GM19455 (cell line): ENCODE results near the gene CDC42BPB.
"Not testable (repeated sequence)": the region's sequence is repeated elsewhere in the genome, so short reads cannot be mapped to it uniquely, and the experiment has no call there.

Experiments used
- ATAC-seq: cut with Tn5 transposase; IDR thresholded peaks from one replicate; pipeline ENCODE4 v1.9.1; 2021; ENCODE audit not compliant: unreplicated experiment

The CDC42BPB gene

GRCh38 chr14:102903889-102904512 is 153.3 kb downstream of the CDC42BPB start:
- no peak for ATAC-seq

DNA sequence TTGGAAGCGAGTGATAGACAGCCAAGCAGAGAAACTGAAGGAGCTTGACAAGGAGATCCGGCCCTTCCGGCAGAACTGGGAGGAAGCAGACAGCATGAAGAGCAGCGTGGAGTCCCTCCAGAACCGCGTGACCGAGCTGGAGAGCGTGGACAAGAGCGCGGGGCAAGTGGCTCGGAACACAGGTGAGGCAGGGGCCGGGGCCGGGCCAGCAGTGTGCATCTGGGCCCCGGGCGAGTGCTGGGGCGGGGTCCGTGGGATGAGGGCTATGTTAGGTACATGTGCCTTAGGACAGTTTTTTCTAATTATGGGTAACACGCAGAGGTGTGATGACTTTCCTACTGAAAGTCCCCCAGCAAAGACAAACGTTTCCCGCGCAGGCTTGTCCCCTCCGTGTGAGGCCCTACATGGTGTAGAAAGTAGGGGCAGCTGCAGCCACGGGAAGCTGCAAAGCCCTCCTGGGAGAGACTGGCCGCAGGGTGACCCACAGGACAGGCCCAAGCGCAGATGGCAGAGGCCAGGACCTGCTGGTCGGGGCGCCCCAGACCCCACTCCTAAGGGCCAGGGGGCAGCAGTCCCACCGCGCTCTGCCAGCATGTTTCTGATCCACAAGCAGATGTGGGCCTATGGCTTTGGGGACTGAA is 154.0 kb downstream of the CDC42BPB start:
- ATAC-seq = no peak

DNA sequence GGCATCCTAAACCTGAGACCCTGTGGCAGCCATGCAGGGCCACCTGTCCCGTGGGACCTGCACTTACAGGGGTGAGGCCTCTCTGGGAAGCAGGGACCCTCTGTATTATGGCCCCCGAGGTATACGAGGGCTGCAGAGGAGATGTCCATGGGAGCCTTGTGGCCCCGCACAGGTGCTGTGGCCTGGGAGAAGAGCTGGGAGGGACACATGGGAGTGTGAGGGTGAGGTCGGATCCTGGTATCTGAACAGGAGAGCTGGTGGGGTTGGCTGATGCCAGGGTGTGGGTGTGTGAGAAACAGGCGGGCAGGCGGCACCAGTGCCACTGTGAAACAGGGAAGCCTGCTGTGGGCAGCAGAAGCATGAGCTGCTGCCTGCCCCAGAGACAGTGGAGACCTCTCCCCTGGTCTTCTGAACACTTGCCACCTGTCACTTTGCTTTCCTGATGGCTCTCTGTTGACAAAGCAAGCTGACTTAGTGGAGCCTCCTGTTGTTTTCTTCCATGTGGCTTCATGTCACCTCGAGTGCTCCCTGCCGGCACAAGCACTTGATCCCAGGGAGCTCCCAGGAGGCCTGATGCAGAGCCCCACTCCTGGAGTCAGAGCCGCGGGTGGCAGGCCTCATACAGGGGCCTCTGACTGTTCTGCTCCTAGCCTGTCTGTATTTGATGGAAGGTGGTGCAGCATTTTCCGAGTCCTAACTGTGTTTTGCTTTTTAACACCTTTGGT is 154.7 kb downstream of the CDC42BPB start:
- ATAC-seq = no peak

GRCh38 chr14:102902086-102902485 is 155.3 kb downstream of the CDC42BPB start:
- peak; percentile 12 for ATAC-seq

GRCh38 chr14:102901633-102902032 is 155.7 kb downstream of the CDC42BPB start:
- peak; percentile 76 for ATAC-seq

- peak; percentile 58 for ATAC-seq
Measured at GRCh38 chr14:102900631-102901571, 156.4 kb downstream of the CDC42BPB start.

DNA sequence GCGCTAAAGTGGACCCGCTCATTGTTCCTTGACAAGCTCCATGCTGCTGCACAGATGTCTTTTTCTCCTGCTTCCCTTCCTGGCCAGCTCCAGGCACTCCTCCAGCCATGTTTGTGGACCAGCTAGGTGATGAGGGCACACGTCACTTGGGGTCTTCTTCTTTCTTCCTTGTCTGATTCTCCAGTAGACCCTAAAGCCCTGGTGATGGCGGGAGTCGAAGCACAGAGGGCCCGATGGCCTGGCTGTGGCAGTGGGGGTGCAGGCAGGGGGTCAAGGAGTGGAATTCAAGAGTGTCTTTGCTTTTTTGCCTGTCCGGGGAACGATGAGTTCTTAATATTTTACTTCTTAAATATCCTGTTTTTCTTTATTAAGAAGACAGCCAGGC is 157.8 kb downstream of the CDC42BPB start:
- ATAC-seq = no peak

- ATAC-seq = no peak
Measured at GRCh38 chr14:102898776-102899515, 158.4 kb downstream of the CDC42BPB start.

GRCh38 chr14:102898298-102898697 is 159.1 kb downstream of the CDC42BPB start:
- no peak for ATAC-seq

GRCh38 chr14:102897299-102898027 is 159.9 kb downstream of the CDC42BPB start:
- ATAC-seq = no peak

DNA sequence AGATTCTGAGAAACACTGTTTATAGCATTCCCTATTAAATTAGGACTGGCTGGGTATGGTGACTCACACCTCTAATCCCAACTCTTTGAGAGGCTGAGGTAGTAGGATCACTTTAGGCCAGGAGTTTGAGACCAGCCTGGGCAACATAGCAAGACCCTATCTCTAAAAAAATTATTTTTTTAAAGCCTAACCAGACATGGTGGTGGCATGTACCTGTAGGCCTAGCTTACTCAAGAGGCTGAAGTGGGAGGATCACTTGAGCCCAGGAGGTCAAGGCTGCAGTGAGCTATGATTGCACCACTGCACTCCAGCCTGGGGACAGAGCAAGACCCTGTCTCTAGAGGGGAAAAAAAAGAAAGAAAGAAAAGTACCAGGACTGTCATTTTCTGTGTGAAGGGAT is 160.6 kb downstream of the CDC42BPB start:
- ATAC-seq = not testable (repeated sequence)

- ATAC-seq = no peak
Measured at GRCh38 chr14:102893452-102893851, 163.9 kb downstream of the CDC42BPB start.

DNA sequence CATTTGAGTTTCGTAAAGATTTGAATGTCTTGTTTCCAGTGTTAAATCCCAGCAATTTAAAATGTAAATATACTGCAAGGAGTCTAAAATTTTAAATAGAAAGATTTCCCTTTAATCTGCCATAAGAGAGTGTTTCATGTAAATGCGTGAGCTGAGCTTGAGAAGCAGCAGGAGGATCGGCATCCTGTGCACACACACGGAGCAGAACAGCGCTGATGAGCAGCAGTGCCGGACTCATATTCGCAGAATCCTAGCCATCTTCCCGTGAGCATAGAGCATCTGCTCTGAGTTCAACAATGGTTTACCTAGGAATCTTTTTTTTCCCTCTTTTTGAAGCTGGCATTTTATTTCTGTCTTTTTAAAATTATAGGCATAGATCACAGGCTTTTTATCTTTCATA is 164.7 kb downstream of the CDC42BPB start:
- no peak for ATAC-seq

- ATAC-seq = no peak
Measured at GRCh38 chr14:102891556-102891955, 165.8 kb downstream of the CDC42BPB start.

GRCh38 chr14:102891111-102891510 is 166.2 kb downstream of the CDC42BPB start:
- no peak for ATAC-seq

GRCh38 chr14:102889615-102890014 is 167.7 kb downstream of the CDC42BPB start:
- ATAC-seq = no peak

DNA sequence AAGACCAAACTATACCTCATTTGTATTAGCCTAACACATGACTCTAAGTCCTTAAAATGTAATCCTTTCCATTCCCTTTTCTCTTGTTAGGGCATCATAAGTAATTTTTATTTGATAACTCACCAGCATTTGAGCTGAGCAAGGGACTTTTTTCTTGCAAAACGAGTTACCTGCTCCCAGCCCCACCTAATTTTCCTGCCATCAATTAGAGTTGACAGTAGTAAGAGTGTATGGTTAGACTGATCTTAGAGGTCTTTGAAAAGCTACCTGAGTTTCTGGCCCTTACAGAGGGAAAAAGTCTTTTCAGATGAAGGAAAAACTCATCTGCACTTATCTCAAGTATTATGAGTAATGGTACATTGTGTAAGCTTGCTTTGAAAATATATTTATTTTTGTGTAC is 168.6 kb downstream of the CDC42BPB start:
- no peak for ATAC-seq

DNA sequence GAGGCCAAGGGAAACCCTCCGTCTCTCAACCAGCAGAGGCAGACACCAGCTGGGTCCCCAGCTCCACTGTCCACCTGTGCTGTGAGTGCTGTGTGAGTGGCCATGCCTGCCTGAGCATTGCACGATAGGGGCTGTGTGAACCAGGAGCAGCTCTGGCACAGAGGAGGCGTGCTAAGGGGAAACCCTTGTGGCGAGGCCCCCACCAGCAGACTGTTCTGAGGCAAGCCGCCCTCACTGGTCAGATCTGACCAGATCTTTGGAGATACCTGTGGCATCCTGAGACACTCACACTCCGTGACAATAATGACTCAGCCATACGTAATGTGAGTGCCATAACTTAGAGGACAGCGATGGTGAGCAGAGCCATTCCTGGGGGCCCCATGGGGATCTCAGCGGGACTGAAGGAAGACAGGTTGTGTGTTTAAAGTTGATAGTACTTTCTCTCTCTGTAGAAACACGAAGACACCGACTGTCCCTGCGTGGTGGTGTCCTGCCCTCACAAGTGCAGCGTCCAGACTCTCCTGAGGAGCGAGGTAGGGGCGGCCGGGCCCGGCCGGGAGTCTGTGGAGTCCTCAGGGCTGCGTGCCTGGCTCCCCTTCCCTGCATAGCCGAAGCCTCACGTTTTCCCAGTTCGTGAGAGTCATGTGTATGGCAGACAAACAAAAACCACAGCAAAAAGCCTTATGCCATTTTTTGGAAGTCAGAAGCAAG is 171.5 kb downstream of the CDC42BPB start:
- ATAC-seq = no peak

DNA sequence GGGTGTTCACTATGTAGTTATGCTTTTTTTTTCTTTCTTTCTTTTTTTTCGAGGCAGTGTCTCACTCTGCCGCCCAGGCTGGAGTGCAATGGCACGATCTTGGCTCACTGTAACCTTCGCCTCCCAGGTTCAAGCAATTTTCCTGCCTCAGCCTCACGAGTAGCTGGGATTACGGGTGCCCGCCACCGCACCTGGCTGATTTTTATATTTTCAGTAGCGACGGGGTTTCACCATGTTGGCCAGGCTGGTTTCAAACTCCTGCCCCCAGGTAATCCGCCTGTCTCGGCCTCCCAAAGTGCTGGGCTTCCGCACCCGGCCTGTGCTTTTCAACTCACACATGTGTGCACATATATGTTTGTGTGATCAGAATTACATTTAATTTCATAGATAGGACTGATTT is 173.8 kb downstream of the CDC42BPB start:
- ATAC-seq = no peak
